PC-9 (cell line): Measurements from ENCODE around the gene ZNF365. TPM values are rescaled to one million over a fixed set of nuclear protein-coding genes. Genes with fewer than 3 reads are reported as not detected.

ENCODE experiments used
- BruUV-seq: library from RNA; stranded (reverse); fragments of 400-500 nt; replicated peaks from 2 replicates; lab custom pipeline; 2021; lab: Mats Ljungman, UMichigan
- CTCF ChIA-PET: fragments of 300-600 bp; sonication (Branson Sonifier 250); formaldehyde crosslinking; loops from one replicate; lab custom pipeline; 2022; ENCODE audit warnings: antibody characterized with exemption; lab: Charles Lee
- POLR2A ChIA-PET: fragments of 300-600 bp; sonication (Branson Sonifier 250); formaldehyde crosslinking; loops from one replicate; lab custom pipeline; 2022; ENCODE audit warnings: antibody characterized with exemption; ENCODE audit not compliant: unreplicated experiment; lab: Charles Lee
- DNase-seq, 2 experiments: peaks; one replicate each; pipeline versions ENCODE4 v3.0.0 to v3.0.0-alpha.2; 2015 to 2022; ENCODE audit warnings: mixed read lengths in 1 of 2
- H2AFZ ChIP-seq: fragments of 200-600 bp; sonication (generic); 2 replicates; pipeline ENCODE4 v1.8.1; 2017; ENCODE audit warnings: antibody characterized with exemption
- H3F3A ChIP-seq: fragments of 200-600 bp; sonication (generic); 2 replicates; pipeline ENCODE4 v1.8.1; 2017; ENCODE audit warnings: antibody characterized with exemption, mild to moderate bottlenecking, low read depth; ENCODE audit not compliant: insufficient read depth
- H3K27ac ChIP-seq: fragments of 200-600 bp; sonication (generic); 2 replicates; pipeline ENCODE4 v1.6.1; 2016; ENCODE audit warnings: mixed run types
- H3K27me3 ChIP-seq: fragments of 200-600 bp; sonication (generic); 2 replicates; pipeline ENCODE4 v1.6.1; 2016; ENCODE audit warnings: low read depth, mixed run types; ENCODE audit not compliant: insufficient read depth
- H3K36me3 ChIP-seq: fragments of 200-600 bp; sonication (generic); 2 replicates; pipeline ENCODE4 v1.6.1; 2016; ENCODE audit warnings: low read depth, mixed run types
- H3K4me1 ChIP-seq: fragments of 200-600 bp; sonication (generic); replicated peaks from 2 replicates; pipeline ENCODE4 v1.6.1; 2016; ENCODE audit warnings: mixed run types; ENCODE audit not compliant: insufficient read depth
- H3K4me2 ChIP-seq: fragments of 200-600 bp; sonication (generic); 2 replicates; pipeline ENCODE4 v1.6.1; 2017; ENCODE audit warnings: mixed run types
- H3K4me3 ChIP-seq: fragments of 200-600 bp; sonication (generic); 2 replicates; pipeline ENCODE4 v1.6.1; 2016; ENCODE audit warnings: mixed run types
- H3K79me2 ChIP-seq: fragments of 200-600 bp; sonication (generic); 2 replicates; pipeline ENCODE4 v1.6.1; 2017; ENCODE audit warnings: low read depth, mixed run types
- H3K9me2 ChIP-seq: fragments of 200-600 bp; sonication (generic); 2 replicates; pipeline ENCODE4 v1.8.1; 2017; ENCODE audit warnings: mild to moderate bottlenecking; ENCODE audit not compliant: insufficient read depth
- H3K9me3 ChIP-seq: fragments of 200-600 bp; sonication (generic); 2 replicates; pipeline ENCODE4 v1.8.1; 2016; ENCODE audit warnings: low read depth; ENCODE audit not compliant: insufficient read depth
- H4K20me1 ChIP-seq: fragments of 200-600 bp; sonication (generic); 2 replicates; pipeline ENCODE4 v1.8.1; 2017; ENCODE audit not compliant: insufficient read depth
- CTCF ChIP-seq: fragments of 200-600 bp; sonication (generic); conservative IDR thresholded peaks from 2 replicates; pipeline ENCODE4 v1.6.1; 2017; ENCODE audit warnings: mixed run types, antibody characterized with exemption, mild to moderate bottlenecking, moderate library complexity
- EZH2 ChIP-seq: fragments of 200-600 bp; sonication (generic); IDR thresholded peaks from 2 replicates; pipeline ENCODE4 v1.8.0; 2017; ENCODE audit warnings: antibody characterized with exemption, low read depth
- intact Hi-C: fragments of 100-400 bp; cut with micrococcal nuclease; formaldehyde crosslinking; loops from one replicate; pipeline ENCODE4 v1.10.0; 2022; ENCODE audit not compliant: unreplicated experiment
- total RNA-seq: library from RNA; stranded (reverse); gene quantifications from 2 replicates; pipeline ENCODE4 v1.2.3, GENCODE V29; 2021

The ZNF365 gene
- total RNA-seq, 1 experiment from 2014 or later = 1.8 TPM

- peak overlapping the region; percentile 88 for H3K27ac ChIP-seq
Observed at GRCh38 chr10:62384057-62384446, 9.9 kb downstream of the ZNF365 start.

GRCh38 chr10:62384447-62385081, 10.4 kb downstream of the ZNF365 start:
- H3K9me2 ChIP-seq = no peaks in the 10 kb centered on the region
- intact Hi-C loops = loop anchor here (1.0 to 10.0 kb wide), 9 partner anchors 48 to 1328 kb away; partner anchors contain the start of genes ARID5B and RTKN2
- DNase-seq = peak in 1 of 2 experiments; percentile 55
- TF ChIP-seq CTCF = no peak
- TF ChIP-seq EZH2 = no peak
- H3F3A ChIP-seq = peaks cover 33% of the 10 kb centered on the region
- H3K4me1 ChIP-seq = peaks cover 45% of the 10 kb centered on the region
- peak overlapping the region; percentile 88 for H3K27ac ChIP-seq
- 0 out of 2 replicates have a peak overlapping the region, but pooled peaks have one; percentile 10 for H2AFZ ChIP-seq
- peaks cover 5% of the 10 kb centered on the region; the same call in 1 of the 2 replicates for H3K9me3 ChIP-seq
- no peaks in the 10 kb centered on the region for H3K27me3 ChIP-seq
- H3K79me2 ChIP-seq = no peaks in the 10 kb centered on the region
- H3K36me3 ChIP-seq = no peaks in the 10 kb centered on the region
- H3K4me3 ChIP-seq = peak overlapping the region; percentile 9; the same call in 1 of the 2 replicates
- TSS peak; percentile 72 for BruUV-seq
- POLR2A ChIA-PET = interaction anchor here (0.6 to 0.7 kb wide), 4 partner anchors 93 to 1653 kb away, joined by 3 to 28 read pairs (median 4); partner anchors contain the start of gene RTKN2
- H3K4me2 ChIP-seq = peak overlapping the region; percentile 54
- no peaks in the 10 kb centered on the region for H4K20me1 ChIP-seq
- CTCF ChIA-PET = interaction anchor here (0.6 to 0.7 kb wide), 2 partner anchors 119 to 145 kb away, joined by 4 to 10 read pairs; no protein-coding TSS in a partner anchor

More at GRCh38 chr10:62384057-62384446, 9.9 kb downstream of the ZNF365 start:
- Histone ChIP-seq H3K79me2 (no peaks in the 10 kb centered on the region), H4K20me1 (no peaks in the 10 kb centered on the region), H3K27me3 (no peaks in the 10 kb centered on the region), H3K36me3 (no peaks in the 10 kb centered on the region), H3K4me1 (peaks cover 48% of the 10 kb centered on the region), H3K4me3 (peak overlapping the region; percentile 9; the same call in 1 of the 2 replicates), H3K9me3 (peaks cover 5% of the 10 kb centered on the region; the same call in 1 of the 2 replicates), H3K4me2 (peak overlapping the region; percentile 54), H3K9me2 (no peaks in the 10 kb centered on the region), H3F3A (peaks cover 35% of the 10 kb centered on the region), H2AFZ (no peak overlapping the region)
- no TSS peak for BruUV-seq
- ChIA-PET POLR2A (interaction anchor here (0.6 to 0.7 kb wide), 5 partner anchors 94 to 1653 kb away, joined by 3 to 28 read pairs (median 4); no protein-coding TSS in a partner anchor), CTCF (interaction anchor here (0.6 to 0.7 kb wide), 2 partner anchors 118 to 145 kb away, joined by 4 to 10 read pairs; no protein-coding TSS in a partner anchor)
- DNase-seq = peak; percentile 66 to 99
- intact Hi-C loops = loop anchor here (1.0 to 10.0 kb wide), 9 partner anchors 49 to 1328 kb away; partner anchors contain the start of genes ARID5B and RTKN2
- TF ChIP-seq CTCF = no peak
- TF ChIP-seq EZH2 = no peak

- peaks cover 21% of the 10 kb centered on the region for H3F3A ChIP-seq
- intact Hi-C loops = loop anchor here (10.0 kb wide), 1 partner anchor 602 kb away; no protein-coding TSS in a partner anchor
Observed at GRCh38 chr10:62386356-62387320, 12.5 kb downstream of the ZNF365 start.

More at GRCh38 chr10:62386356-62387320, 12.5 kb downstream of the ZNF365 start:
- Histone ChIP-seq H3K79me2 (no peaks in the 10 kb centered on the region), H3K27ac (no peak overlapping the region), H3K36me3 (no peaks in the 10 kb centered on the region), H3K4me2 (no peak overlapping the region), H3K9me2 (no peaks in the 10 kb centered on the region), H3K4me1 (peaks cover 32% of the 10 kb centered on the region), H2AFZ (no peak overlapping the region), H4K20me1 (no peaks in the 10 kb centered on the region), H3K4me3 (no peak overlapping the region), H3K9me3 (peaks cover 18% of the 10 kb centered on the region; the same call in 1 of the 2 replicates), H3K27me3 (no peaks in the 10 kb centered on the region)
- TF ChIP-seq CTCF = no peak
- TF ChIP-seq EZH2 = no peak
- DNase-seq = no peak
- POLR2A ChIA-PET = interaction anchor here (0.6 kb wide), 1 partner anchor 889 kb away, joined by 16 read pairs; no protein-coding TSS in a partner anchor
- CTCF ChIA-PET = no interaction called here
- BruUV-seq = no TSS peak
